Jurkat, Clone E6-1 (cell line): ENCODE data around the gene SLC45A1. TPM values are rescaled to one million over a fixed set of nuclear protein-coding genes. Genes with fewer than 3 reads are reported as not detected.
A peak's percentile ranks its signal among the peaks of the same experiment; 100 is the strongest.
"Not testable (repeated sequence)": the region's sequence is repeated elsewhere in the genome, so short reads cannot be mapped to it uniquely, and the experiment has no call there.

Source experiments
- DNase-seq: peaks from one replicate; pipeline ENCODE4 v3.0.0-alpha.2; 2011; ENCODE audit warnings: low read depth, low spot score
- H3K4me3 ChIP-seq: 2 replicates; pipeline ENCODE4 v1.5.1; 2011; ENCODE audit warnings: mild to moderate bottlenecking, low read length, control low read depth, moderate library complexity
- polyA plus RNA-seq: library from polyadenylated mRNA; unstranded; fragments of >200 nt; gene quantifications from one replicate; pipeline ENCODE4 v1.2.1, GENCODE V29; 2012; ENCODE audit warnings: missing spikeins; ENCODE audit not compliant: insufficient read length, insufficient read depth

Gene SLC45A1
- 0.96 TPM for polyA plus RNA-seq

GRCh38 chr1:8317647-8318381 is at the start of gene SLC45A1:
Gene SLC45A1 (plus strand): TSS chr1:8318114. CDS start chr1:8324330, 6,216 bp downstream.
- peak within 1 kb of the TSS; percentile 46 for H3K4me3 ChIP-seq
- DNase-seq: peak; percentile 9

- no peak for DNase-seq
- no peak overlapping the region for H3K4me3 ChIP-seq
Observed at GRCh38 chr1:8273036-8273435, 44.9 kb upstream of the SLC45A1 start.

- no peak for DNase-seq
- no peak overlapping the region for H3K4me3 ChIP-seq
Observed at GRCh38 chr1:8274352-8274751, 43.6 kb upstream of the SLC45A1 start.

- no peak for DNase-seq
- H3K4me3 ChIP-seq: no peak overlapping the region
Observed at GRCh38 chr1:8276173-8276914, 41.6 kb upstream of the SLC45A1 start.

- H3K4me3 ChIP-seq: no peak overlapping the region
- no peak for DNase-seq
Observed at GRCh38 chr1:8276932-8277331, 41.0 kb upstream of the SLC45A1 start.

GRCh38 chr1:8278677-8279076 is 39.2 kb upstream of the SLC45A1 start:
- H3K4me3 ChIP-seq, DNase-seq: not testable (repeated sequence)

GRCh38 chr1:8281843-8282509 is 35.9 kb upstream of the SLC45A1 start:
- no peak overlapping the region for H3K4me3 ChIP-seq
- no peak for DNase-seq

- no peak for DNase-seq
- no peak overlapping the region for H3K4me3 ChIP-seq
Observed at GRCh38 chr1:8283058-8283884, 34.6 kb upstream of the SLC45A1 start.

GRCh38 chr1:8284127-8284526 is 33.8 kb upstream of the SLC45A1 start:
- no peak overlapping the region for H3K4me3 ChIP-seq
- no peak for DNase-seq

GRCh38 chr1:8285103-8285502 is 32.8 kb upstream of the SLC45A1 start:
- DNase-seq: no peak
- no peak overlapping the region for H3K4me3 ChIP-seq

- no peak for DNase-seq
Observed at GRCh38 chr1:8285965-8286364, 31.9 kb upstream of the SLC45A1 start.

GRCh38 chr1:8293118-8293517 is 24.8 kb upstream of the SLC45A1 start:
- H3K4me3 ChIP-seq: no peak overlapping the region
- DNase-seq: no peak

More at GRCh38 chr1:8285965-8286364, 31.9 kb upstream of the SLC45A1 start:
- no peak overlapping the region for H3K4me3 ChIP-seq

GRCh38 chr1:8293641-8294169 is 24.2 kb upstream of the SLC45A1 start:
- DNase-seq: no peak

GRCh38 chr1:8294170-8294697 is 23.7 kb upstream of the SLC45A1 start:
- H3K4me3 ChIP-seq: no peak overlapping the region
- DNase-seq: no peak

More at GRCh38 chr1:8293641-8294169, 24.2 kb upstream of the SLC45A1 start:
- no peak overlapping the region for H3K4me3 ChIP-seq

- DNase-seq: no peak
- H3K4me3 ChIP-seq: no peak overlapping the region
Observed at GRCh38 chr1:8297245-8297644, 20.7 kb upstream of the SLC45A1 start.

GRCh38 chr1:8299963-8300362 is 18.0 kb upstream of the SLC45A1 start:
- no peak for DNase-seq
- no peak overlapping the region for H3K4me3 ChIP-seq

- no peak overlapping the region for H3K4me3 ChIP-seq
- no peak for DNase-seq
Observed at GRCh38 chr1:8302081-8302956, 15.6 kb upstream of the SLC45A1 start.

- no peak overlapping the region for H3K4me3 ChIP-seq
- no peak for DNase-seq
Observed at GRCh38 chr1:8303141-8303540, 14.8 kb upstream of the SLC45A1 start.
